GM21619 (cell line): ENCODE results near the gene RICTOR.

Experiments
- ATAC-seq: cut with Tn5 transposase; IDR thresholded peaks from one replicate; pipeline ENCODE4 v1.9.1; 2021; ENCODE audit not compliant: unreplicated experiment

Gene RICTOR

DNA sequence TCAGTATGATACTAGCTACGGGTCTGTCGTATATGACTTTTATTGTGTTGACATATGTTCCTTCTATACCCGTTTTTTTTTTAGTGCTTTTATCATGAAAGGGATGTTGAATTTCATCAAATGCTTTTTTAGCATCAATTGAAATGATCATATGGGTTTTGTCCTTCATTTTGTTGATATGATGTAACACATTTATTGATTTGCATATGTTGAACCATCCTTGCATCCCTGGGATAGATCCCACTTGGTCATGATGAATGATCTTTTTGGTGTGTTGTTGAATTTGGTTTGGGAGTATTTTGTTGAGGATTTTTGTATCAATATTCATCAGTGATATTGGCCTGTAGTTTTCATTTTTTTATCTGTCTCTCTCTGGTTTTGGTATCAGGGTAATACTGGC, 177.4 kb downstream of the RICTOR start:
- ATAC-seq = no peak

GRCh38 chr5:38892363-38892762, 181.8 kb downstream of the RICTOR start:
- no peak for ATAC-seq

GRCh38 chr5:38891563-38891962, 182.6 kb downstream of the RICTOR start:
- no peak for ATAC-seq

GRCh38 chr5:38889424-38889823, 184.8 kb downstream of the RICTOR start:
- ATAC-seq = no peak

DNA sequence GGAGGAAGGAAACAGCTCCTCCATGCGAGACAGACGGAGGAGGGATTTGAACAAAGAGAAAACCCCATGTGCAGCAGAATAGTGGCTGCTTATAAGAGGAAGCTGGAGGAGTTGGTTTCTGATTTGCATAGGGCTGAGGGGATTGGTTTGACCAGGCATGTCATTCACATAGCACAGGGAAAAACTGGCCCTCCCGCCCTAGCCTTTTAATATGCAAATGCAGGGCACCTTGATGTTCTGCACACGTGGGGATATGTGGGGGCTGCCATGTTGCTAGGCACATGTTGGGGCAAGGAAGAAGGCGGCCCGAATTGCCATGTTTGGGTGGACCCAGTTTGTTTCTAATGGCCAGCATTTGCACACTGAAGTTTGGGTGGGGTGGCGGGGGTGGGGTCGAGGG, 186.2 kb downstream of the RICTOR start:
- no peak for ATAC-seq
